Liver (tissue), 9 donors: ENCODE measurements around the gene RAD51B. TPM values are rescaled to one million over a fixed set of nuclear protein-coding genes. Genes with fewer than 3 reads are reported as not detected.

Experiments used
- DNase-seq: peaks from one replicate; pipeline ENCODE4 v3.0.0-alpha.2; 2017; ENCODE audit warnings: low spot score
- H3K27ac ChIP-seq, 2 donors: one replicate each; pipeline ENCODE4 v1.7.0; 2013; ENCODE audit warnings: inconsistent platforms in 2 of 2, low read length in 2 of 2, control low read depth in 1 of 2, low read depth in 1 of 2, mild to moderate bottlenecking in 1 of 2
- H3K27me3 ChIP-seq, 4 donors: one replicate each; pipeline versions ENCODE4 v1.6.1 to v1.7.0; 2013; ENCODE audit warnings: low read length in 3 of 4, inconsistent platforms in 1 of 4, mild to moderate bottlenecking in 1 of 4, moderate library complexity in 1 of 4; ENCODE audit not compliant: control insufficient read depth in 4 of 4, insufficient read depth in 4 of 4
- H3K36me3 ChIP-seq, 4 donors: one replicate each; pipeline versions ENCODE4 v1.6.1 to v1.7.0; 2013; ENCODE audit warnings: low read length in 3 of 4, mild to moderate bottlenecking in 3 of 4, low read depth in 1 of 4, moderate library complexity in 1 of 4; ENCODE audit not compliant: control insufficient read depth in 4 of 4, insufficient read depth in 3 of 4
- H3K4me1 ChIP-seq, 4 donors: one replicate each; pipeline versions ENCODE4 v1.6.1 to v1.7.0; 2013; ENCODE audit warnings: low read length in 3 of 4, mild to moderate bottlenecking in 3 of 4, moderate library complexity in 1 of 4; ENCODE audit not compliant: control insufficient read depth in 4 of 4, insufficient read depth in 4 of 4
- H3K4me3 ChIP-seq, 3 donors: one replicate each; pipeline versions ENCODE4 v1.6.1 to v1.7.0; 2013; ENCODE audit warnings: low read length in 3 of 3, control low read depth in 1 of 3, low read depth in 1 of 3, mild to moderate bottlenecking in 1 of 3
- H3K9ac ChIP-seq, 2 donors: one replicate each; pipeline ENCODE4 v1.7.0; 2013; ENCODE audit warnings: low read length in 2 of 2, mild to moderate bottlenecking in 2 of 2, moderate library complexity in 2 of 2, control low read depth in 1 of 2, low read depth in 1 of 2
- H3K9me3 ChIP-seq, 4 donors: one replicate each; pipeline versions ENCODE4 v1.6.1 to v1.7.0; 2013; ENCODE audit warnings: low read length in 3 of 4; ENCODE audit not compliant: control insufficient read depth in 4 of 4
- CTCF ChIP-seq: fragments of 150-350 bp; IDR thresholded peaks from 2 replicates; pipeline ENCODE4 v1.5.1; 2017; ENCODE audit warnings: improper control_type of control experiment, low read depth, low read length; ENCODE audit not compliant: missing input control
- EGR1 ChIP-seq, 2 donors: IDR thresholded peaks; 2 replicates each; pipeline ENCODE4 v1.6.1; 2016 to 2018; ENCODE audit warnings: antibody characterized with exemption in 2 of 2, low read depth in 2 of 2
- GABPA ChIP-seq, 2 donors: IDR thresholded peaks in 1 of 2; conservative IDR thresholded peaks in 1 of 2; 2 replicates each; pipeline ENCODE4 v1.6.1; 2016; ENCODE audit warnings: antibody characterized with exemption in 2 of 2, mild to moderate bottlenecking in 1 of 2, moderate library complexity in 1 of 2
- HNF4G ChIP-seq: IDR thresholded peaks from 2 replicates; pipeline ENCODE4 v1.6.1; 2016; ENCODE audit warnings: antibody characterized with exemption
- MAX ChIP-seq: IDR thresholded peaks from 2 replicates; pipeline ENCODE4 v1.6.1; 2016; ENCODE audit warnings: antibody characterized with exemption
- NR2F2 ChIP-seq: IDR thresholded peaks from 2 replicates; pipeline ENCODE4 v1.6.1; 2016; ENCODE audit warnings: antibody characterized with exemption
- RAD21 ChIP-seq, 2 donors: IDR thresholded peaks; 2 replicates each; pipeline ENCODE4 v1.6.1; 2016; ENCODE audit warnings: antibody characterized with exemption in 2 of 2, mild to moderate bottlenecking in 2 of 2
- RXRA ChIP-seq, 2 donors: IDR thresholded peaks; 2 replicates each; pipeline ENCODE4 v1.6.1; 2017 to 2018; ENCODE audit warnings: antibody characterized with exemption in 2 of 2, mild to moderate bottlenecking in 1 of 2
- ZBTB33 ChIP-seq: IDR thresholded peaks from 2 replicates; pipeline ENCODE4 v1.6.1; 2016; ENCODE audit warnings: antibody characterized with exemption
- WGBS: extraction: QIAGEN DNeasy Blood & Tissue Kit; methylation state at CpG from one replicate; pipeline ENCODE4 v1.1.7; 2013; 5-methylcytosine and 5-hydroxymethylcytosine counted together
- polyA plus RNA-seq, 2 donors: library from polyadenylated mRNA; stranded (reverse) in 1 of 2; unstranded in 1 of 2; fragments of 200-250 nt in 1 of 2; fragments of >200 nt in 1 of 2; fragmentation: Nextera tagmentation in 1 of 2; extraction: Ambion mirVana in 1 of 2; gene quantifications; one replicate each; pipeline versions ENCODE4 v1.2.1 to v1.2.3, GENCODE V29; 2013 to 2015
- total RNA-seq, 2 donors: library from RNA; depleted of rRNA; stranded (reverse); fragments of >200 nt; gene quantifications; one replicate each; pipeline ENCODE4 v1.2.3, GENCODE V29; 2014
- donor health status: healthy.
- donor health status: healthy.
- donor health status: healthy.
- donor health status: healthy.
- donor health status: healthy.

The RAD51B gene
- total and polyA plus RNA-seq, 4 donors, result 0.81 to 12.9 (median 2.4) TPM

GRCh38 chr14:68407285-68407684 is 587.7 kb downstream of the RAD51B start (continued):
- TF ChIP-seq ZBTB33, result no peak
- no peak for TF ChIP-seq MAX
- no peak for TF ChIP-seq CTCF
- TF ChIP-seq HNF4G, result no peak
- no peak for TF ChIP-seq RXRA (IDR thresholded peaks at IDR 0.05)
- no peak for TF ChIP-seq GABPA (IDR thresholded peaks at IDR 0.05 in 1 of 2, conservative IDR thresholded peaks at IDR 0.05 in 1 of 2)

- no peaks in the 10 kb centered on the region for H3K9me3 ChIP-seq
- no peak overlapping the region for H3K27ac ChIP-seq
- H3K4me1 ChIP-seq, result no peaks in the 10 kb centered on the region
- H3K9ac ChIP-seq, result no peak overlapping the region
- H3K36me3 ChIP-seq, result no peaks in the 10 kb centered on the region
- H3K27me3 ChIP-seq, result no peaks in the 10 kb centered on the region
- TF ChIP-seq ZBTB33 (no peak), GABPA (IDR thresholded peaks at IDR 0.05 in 1 of 2, conservative IDR thresholded peaks at IDR 0.05 in 1 of 2) (no peak), CTCF (no peak), RAD21 (IDR thresholded peaks at IDR 0.05) (no peak)
- DNase-seq, result no peak
- WGBS, result 89% methylated on average over 1 of the region's 1 CpG
- H3K4me3 ChIP-seq, result no peak overlapping the region
Observed at GRCh38 chr14:68407825-68408224, 588.2 kb downstream of the RAD51B start.

GRCh38 chr14:68408680-68409079 is 589.1 kb downstream of the RAD51B start:
- no peak overlapping the region for H3K4me3 ChIP-seq
- no peak overlapping the region for H3K9ac ChIP-seq
- H3K36me3 ChIP-seq, result no peaks in the 10 kb centered on the region
- no peaks in the 10 kb centered on the region for H3K9me3 ChIP-seq
- H3K27ac ChIP-seq, result no peak overlapping the region
- no peaks in the 10 kb centered on the region for H3K4me1 ChIP-seq
- TF ChIP-seq EGR1 (IDR thresholded peaks at IDR 0.05; ENCODE audit: low read depth in 2 of 2), result no peak
- TF ChIP-seq CTCF, result no peak
- no peak for TF ChIP-seq RXRA (IDR thresholded peaks at IDR 0.05)
- TF ChIP-seq HNF4G, result no peak
- TF ChIP-seq NR2F2, result no peak
- TF ChIP-seq RAD21 (IDR thresholded peaks at IDR 0.05), result peak in 1 of 2 donors; percentile 43
- no peak for TF ChIP-seq GABPA (IDR thresholded peaks at IDR 0.05 in 1 of 2, conservative IDR thresholded peaks at IDR 0.05 in 1 of 2)
- 94% methylated on average over 4 of the region's 4 CpGs for WGBS
- no peaks in the 10 kb centered on the region for H3K27me3 ChIP-seq
- no peak for DNase-seq
